Gastroesophageal sphincter (tissue), 4 donors: ENCODE results near the gene UPB1. TPM values are rescaled to one million over a fixed set of nuclear protein-coding genes. Genes with fewer than 3 reads are reported as not detected.

ENCODE experiments used
- ATAC-seq: fragments of 150-250 bp; one replicate; pipeline ENCODE4 v1.9.1; 2016; ENCODE audit warnings: mild to moderate bottlenecking, moderate library complexity
- H3K27ac ChIP-seq, 4 donors: fragments of 200-600 bp; sonication (generic) in 3 of 4; 1 replicate in 3 of 4; 2 replicates in 1 of 4; pipeline ENCODE4 v1.5.1; 2016 to 2019
- H3K27me3 ChIP-seq: fragments of 200-600 bp; sonication (generic); one replicate; pipeline ENCODE4 v1.5.1; 2019
- H3K36me3 ChIP-seq, 2 donors: fragments of 200-600 bp; sonication (generic); one replicate each; pipeline ENCODE4 v1.5.1; 2019; ENCODE audit warnings: control low read depth in 1 of 2
- H3K4me1 ChIP-seq, 3 donors: fragments of 200-600 bp; sonication (generic); 1 replicate in 2 of 3; 2 replicates in 1 of 3; pipeline ENCODE4 v1.5.1; 2016 to 2019; ENCODE audit warnings: control low read depth in 2 of 3
- H3K4me3 ChIP-seq, 2 donors: fragments of 200-600 bp; sonication (generic); one replicate each; pipeline ENCODE4 v1.5.1; 2019; ENCODE audit warnings: mild to moderate bottlenecking in 1 of 2, moderate library complexity in 1 of 2
- H3K9me3 ChIP-seq, 3 donors: fragments of 200-600 bp; sonication (generic); one replicate each; pipeline ENCODE4 v1.5.1; 2017 to 2019; ENCODE audit warnings: control low read depth in 2 of 3
- CTCF ChIP-seq, 4 experiments: fragments of 200-600 bp in 2 of 4; fragments of 450-650 bp in 2 of 4; sonication (generic) in 1 of 4; IDR thresholded peaks; one replicate each; pipeline ENCODE4 v1.5.1; 2017 to 2019; ENCODE audit warnings: antibody characterized with exemption in 4 of 4, mild to moderate bottlenecking in 2 of 4, moderate library complexity in 2 of 4
- EP300 ChIP-seq: sonication (generic); formaldehyde crosslinking; IDR thresholded peaks from one replicate; pipeline ENCODE4 v1.6.1; 2017; ENCODE audit warnings: antibody characterized with exemption, mild to moderate bottlenecking
- POLR2A ChIP-seq, 2 donors: fragments of 450-650 bp; IDR thresholded peaks; one replicate each; pipeline ENCODE4 v1.6.1; 2017; ENCODE audit warnings: antibody characterized with exemption in 2 of 2, mild to moderate bottlenecking in 2 of 2, moderate library complexity in 1 of 2
- POLR2AphosphoS5 ChIP-seq: sonication (generic); formaldehyde crosslinking; IDR thresholded peaks from one replicate; pipeline ENCODE4 v1.6.1; 2017; ENCODE audit warnings: antibody characterized with exemption
- WGBS, 2 donors: methylation state at CpG; one replicate each; pipeline ENCODE4 v1.1.5; 2018; ENCODE audit warnings: low coverage in 1 of 2; 5-methylcytosine and 5-hydroxymethylcytosine counted together
- total RNA-seq, 4 donors: library from RNA; depleted of rRNA; stranded (reverse); fragments of >200 nt; gene quantifications; one replicate each; pipeline ENCODE4 v1.1.0, GENCODE V29; 2016

Gene UPB1
- total RNA-seq, 4 donors from 2014 or later = 0.13 to 0.93 (median 0.50) TPM; not detected in 1

- no peaks in the 10 kb centered on the region for H3K36me3 ChIP-seq
- H3K27me3 ChIP-seq = no peaks in the 10 kb centered on the region
- H3K27ac ChIP-seq = no peak overlapping the region
- no peak for ATAC-seq
- TF ChIP-seq POLR2A (IDR thresholded peaks at IDR 0.05) (no peak), POLR2AphosphoS5 (no peak), CTCF (IDR thresholded peaks at IDR 0.05) (no peak), EP300 (no peak)
- peaks cover 0 to 12% (median 7%) of the 10 kb centered on the region in 3 donors for H3K4me1 ChIP-seq
- H3K9me3 ChIP-seq = peaks cover 0 to 8% (median 0%) of the 10 kb centered on the region in 3 donors
- H3K4me3 ChIP-seq = no peak overlapping the region
Measured at GRCh38 chr22:24451162-24451561, 44.0 kb upstream of the UPB1 start.

DNA sequence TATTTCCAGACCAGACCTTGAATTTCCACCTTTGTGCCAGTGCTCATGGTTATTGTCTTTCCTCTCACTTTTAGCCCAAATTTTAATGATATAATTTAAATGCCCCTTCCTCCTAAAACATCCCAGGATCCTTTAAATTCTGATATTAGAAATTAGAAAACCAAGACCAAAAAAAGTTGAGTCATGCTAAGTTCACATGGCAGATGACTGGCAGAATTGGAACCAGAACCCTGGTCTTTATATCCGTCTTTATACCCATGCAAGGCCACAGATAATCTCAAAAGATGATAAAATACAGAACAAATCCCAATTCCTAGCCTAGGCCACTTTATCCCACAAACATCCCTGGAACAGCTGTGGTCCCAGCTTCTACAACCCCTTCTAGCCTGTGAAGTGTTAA, 41.3 kb upstream of the UPB1 start:
- ATAC-seq = no peak
- Histone ChIP-seq H3K27ac (no peak overlapping the region), H3K4me1 (peaks cover 0 to 13% (median 7%) of the 10 kb centered on the region in 3 donors), H3K36me3 (no peaks in the 10 kb centered on the region), H3K9me3 (peaks cover 0 to 8% (median 0%) of the 10 kb centered on the region in 3 donors), H3K4me3 (no peak overlapping the region), H3K27me3 (no peaks in the 10 kb centered on the region)
- TF ChIP-seq CTCF (IDR thresholded peaks at IDR 0.05) = no peak
- no peak for TF ChIP-seq POLR2A (IDR thresholded peaks at IDR 0.05)
- no peak for TF ChIP-seq EP300
- TF ChIP-seq POLR2AphosphoS5 = no peak
- 75 to 100% methylated on average over 1 of the region's 1 CpG for WGBS, 2 donors

DNA sequence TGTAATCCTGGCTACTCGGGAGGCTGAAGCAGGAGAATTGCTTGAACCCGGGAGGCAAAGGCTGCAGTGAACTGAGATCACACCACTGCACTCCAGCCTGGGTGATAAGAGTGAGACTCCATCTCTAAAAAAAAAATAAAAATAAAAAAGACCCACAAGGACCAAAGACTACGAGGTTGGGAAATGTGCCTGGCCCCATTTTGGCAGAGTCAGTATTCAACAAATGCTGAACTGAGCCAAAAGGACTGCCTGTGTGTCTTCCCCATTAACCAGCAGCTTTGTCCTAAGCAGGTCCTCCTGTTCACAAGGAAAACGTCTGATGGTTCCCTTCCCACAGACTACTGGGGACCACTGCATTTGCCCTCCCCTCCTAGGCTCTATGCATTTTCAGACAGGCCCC, 40.1 kb upstream of the UPB1 start:
- Histone ChIP-seq H3K27me3 (no peaks in the 10 kb centered on the region), H3K27ac (no peak overlapping the region), H3K9me3 (peaks cover 0 to 8% (median 0%) of the 10 kb centered on the region in 3 donors), H3K4me3 (no peak overlapping the region), H3K36me3 (no peaks in the 10 kb centered on the region), H3K4me1 (peaks cover 0 to 13% (median 7%) of the 10 kb centered on the region in 3 donors)
- WGBS, 2 donors = 54 to 69% methylated on average over 2 to 4 of the region's 4 CpGs
- no peak for TF ChIP-seq CTCF (IDR thresholded peaks at IDR 0.05)
- no peak for TF ChIP-seq POLR2AphosphoS5
- no peak for ATAC-seq

- peaks cover 0 to 13% (median 7%) of the 10 kb centered on the region in 3 donors for H3K4me1 ChIP-seq
- H3K27me3 ChIP-seq = no peaks in the 10 kb centered on the region
- 46 to 63% methylated on average over 6 to 9 of the region's 9 CpGs for WGBS, 2 donors
- TF ChIP-seq POLR2AphosphoS5 (no peak), CTCF (IDR thresholded peaks at IDR 0.05) (no peak)
- H3K9me3 ChIP-seq = peaks cover 0 to 8% (median 0%) of the 10 kb centered on the region in 3 donors
- H3K4me3 ChIP-seq = no peak overlapping the region
- no peak overlapping the region for H3K27ac ChIP-seq
- ATAC-seq = no peak
- H3K36me3 ChIP-seq = no peaks in the 10 kb centered on the region
Measured at GRCh38 chr22:24455751-24456426, 39.2 kb upstream of the UPB1 start.

- no peak for ATAC-seq
- Histone ChIP-seq H3K27ac (no peak overlapping the region), H3K36me3 (no peaks in the 10 kb centered on the region), H3K4me1 (peaks cover 0 to 13% (median 7%) of the 10 kb centered on the region in 3 donors), H3K27me3 (no peaks in the 10 kb centered on the region), H3K9me3 (no peaks in the 10 kb centered on the region), H3K4me3 (no peak overlapping the region)
- WGBS, 2 donors = 82 to 100% methylated on average over 1 to 2 of the region's 3 CpGs
- TF ChIP-seq EP300 (no peak), CTCF (IDR thresholded peaks at IDR 0.05) (no peak), POLR2AphosphoS5 (no peak), POLR2A (IDR thresholded peaks at IDR 0.05) (no peak)
Measured at GRCh38 chr22:24457894-24458420, 37.2 kb upstream of the UPB1 start.
